HG02610 (cell line): ENCODE data around the gene OLA1.
"Not testable (repeated sequence)": the region's sequence is repeated elsewhere in the genome, so short reads cannot be mapped to it uniquely, and the experiment has no call there.

Source experiments
- ATAC-seq: cut with Tn5 transposase; IDR thresholded peaks from one replicate; pipeline ENCODE4 v1.9.1; 2021; ENCODE audit warnings: mild to moderate bottlenecking, moderate library complexity; ENCODE audit not compliant: unreplicated experiment

The OLA1 gene

GRCh38 chr2:174248187-174248997 lies at the start of gene OLA1:
Gene OLA1 (minus strand): TSS chr2:174248532. CDS start chr2:174246815, 1,717 bp downstream.
- ATAC-seq, result peak; percentile 98

GRCh38 chr2:174292908-174293307 lies 44.6 kb upstream of the OLA1 start:
- ATAC-seq, result no peak

- no peak for ATAC-seq
These were observed 37.8 kb upstream of the OLA1 start for GRCh38 chr2:174286172-174286571.

- ATAC-seq, result no peak
These were observed 34.1 kb upstream of the OLA1 start for GRCh38 chr2:174282441-174282840.

- ATAC-seq, result no peak
These were observed 33.4 kb upstream of the OLA1 start for GRCh38 chr2:174281736-174282135.

GRCh38 chr2:174280596-174280995 lies 32.3 kb upstream of the OLA1 start:
- ATAC-seq, result no peak

GRCh38 chr2:174270263-174270662 lies 21.9 kb upstream of the OLA1 start:
- ATAC-seq, result not testable (repeated sequence)

GRCh38 chr2:174266288-174266687 lies 18.0 kb upstream of the OLA1 start:
- no peak for ATAC-seq

- no peak for ATAC-seq
These were observed 15.7 kb upstream of the OLA1 start for GRCh38 chr2:174263997-174264396.

- no peak for ATAC-seq
These were observed 11.6 kb upstream of the OLA1 start for GRCh38 chr2:174259981-174260380.

- no peak for ATAC-seq
These were observed 5.9 kb upstream of the OLA1 start for GRCh38 chr2:174254267-174254666.

GRCh38 chr2:174248998-174249592 lies 763 bp upstream of the OLA1 start:
- ATAC-seq, result no peak

- peak; percentile 2 for ATAC-seq
These were observed 702 bp downstream of the OLA1 start for GRCh38 chr2:174247474-174248186.

GRCh38 chr2:174246944-174247381 lies 1.4 kb downstream of the OLA1 start:
- ATAC-seq, result no peak

GRCh38 chr2:174245628-174246027 lies 2.7 kb downstream of the OLA1 start:
- not testable (repeated sequence) for ATAC-seq

- ATAC-seq, result no peak
These were observed 3.3 kb downstream of the OLA1 start for GRCh38 chr2:174245065-174245464.

- no peak for ATAC-seq
These were observed 4.5 kb downstream of the OLA1 start for GRCh38 chr2:174243812-174244211.

- ATAC-seq, result no peak
These were observed 8.2 kb downstream of the OLA1 start for GRCh38 chr2:174240097-174240496.

- ATAC-seq, result no peak
These were observed 11.9 kb downstream of the OLA1 start for GRCh38 chr2:174236429-174236828.

- no peak for ATAC-seq
These were observed 12.7 kb downstream of the OLA1 start for GRCh38 chr2:174235680-174236079.

- ATAC-seq, result no peak
These were observed 14.5 kb downstream of the OLA1 start for GRCh38 chr2:174233771-174234275.
